GM19463 (cell line): ENCODE data around the gene C1QC.

Experiments used
- ATAC-seq: cut with Tn5 transposase; IDR thresholded peaks from one replicate; pipeline ENCODE4 v1.9.1; 2021; ENCODE audit warnings: mild to moderate bottlenecking, moderate library complexity; ENCODE audit not compliant: unreplicated experiment

The C1QC gene

GRCh38 chr1:22643381-22643780 is at the start of gene C1QC:
Gene C1QC (plus strand): TSS chr1:22643633. CDS start chr1:22644024, 391 bp downstream.
- no peak for ATAC-seq

GRCh38 chr1:22594396-22594795 is 49.0 kb upstream of the C1QC start:
- ATAC-seq = no peak

GRCh38 chr1:22595108-22595507 is 48.3 kb upstream of the C1QC start:
- ATAC-seq = no peak

GRCh38 chr1:22597301-22597965 is 46.0 kb upstream of the C1QC start:
- ATAC-seq = no peak

GRCh38 chr1:22597996-22598395 is 45.4 kb upstream of the C1QC start:
- no peak for ATAC-seq

- no peak for ATAC-seq
Observed at GRCh38 chr1:22598736-22599135, 44.7 kb upstream of the C1QC start.

- no peak for ATAC-seq
Observed at GRCh38 chr1:22600071-22600816, 43.2 kb upstream of the C1QC start.

- ATAC-seq = no peak
Observed at GRCh38 chr1:22600817-22601605, 42.4 kb upstream of the C1QC start.

- no peak for ATAC-seq
Observed at GRCh38 chr1:22601610-22602009, 41.8 kb upstream of the C1QC start.

- ATAC-seq = no peak
Observed at GRCh38 chr1:22602060-22602740, 41.2 kb upstream of the C1QC start.

GRCh38 chr1:22606161-22606560 is 37.3 kb upstream of the C1QC start:
- no peak for ATAC-seq

- ATAC-seq = no peak
Observed at GRCh38 chr1:22607154-22607553, 36.3 kb upstream of the C1QC start.

- no peak for ATAC-seq
Observed at GRCh38 chr1:22608361-22608760, 35.1 kb upstream of the C1QC start.

- no peak for ATAC-seq
Observed at GRCh38 chr1:22609291-22609690, 34.1 kb upstream of the C1QC start.

GRCh38 chr1:22611530-22611947 is 31.9 kb upstream of the C1QC start:
- no peak for ATAC-seq

- no peak for ATAC-seq
Observed at GRCh38 chr1:22612671-22613571, 30.5 kb upstream of the C1QC start.

- no peak for ATAC-seq
Observed at GRCh38 chr1:22613572-22613918, 29.9 kb upstream of the C1QC start.

- no peak for ATAC-seq
Observed at GRCh38 chr1:22613951-22614350, 29.5 kb upstream of the C1QC start.

GRCh38 chr1:22615886-22616285 is 27.5 kb upstream of the C1QC start:
- no peak for ATAC-seq

- no peak for ATAC-seq
Observed at GRCh38 chr1:22616571-22616970, 26.9 kb upstream of the C1QC start.
